Measurements from ENCODE around the gene SLC35G6. TPM values are rescaled to one million over a fixed set of nuclear protein-coding genes. Genes with fewer than 3 reads are reported as not detected.

SLC35G6 gene
- total RNA-seq, 1 donor from 2014 or later, result not detected

DNA sequence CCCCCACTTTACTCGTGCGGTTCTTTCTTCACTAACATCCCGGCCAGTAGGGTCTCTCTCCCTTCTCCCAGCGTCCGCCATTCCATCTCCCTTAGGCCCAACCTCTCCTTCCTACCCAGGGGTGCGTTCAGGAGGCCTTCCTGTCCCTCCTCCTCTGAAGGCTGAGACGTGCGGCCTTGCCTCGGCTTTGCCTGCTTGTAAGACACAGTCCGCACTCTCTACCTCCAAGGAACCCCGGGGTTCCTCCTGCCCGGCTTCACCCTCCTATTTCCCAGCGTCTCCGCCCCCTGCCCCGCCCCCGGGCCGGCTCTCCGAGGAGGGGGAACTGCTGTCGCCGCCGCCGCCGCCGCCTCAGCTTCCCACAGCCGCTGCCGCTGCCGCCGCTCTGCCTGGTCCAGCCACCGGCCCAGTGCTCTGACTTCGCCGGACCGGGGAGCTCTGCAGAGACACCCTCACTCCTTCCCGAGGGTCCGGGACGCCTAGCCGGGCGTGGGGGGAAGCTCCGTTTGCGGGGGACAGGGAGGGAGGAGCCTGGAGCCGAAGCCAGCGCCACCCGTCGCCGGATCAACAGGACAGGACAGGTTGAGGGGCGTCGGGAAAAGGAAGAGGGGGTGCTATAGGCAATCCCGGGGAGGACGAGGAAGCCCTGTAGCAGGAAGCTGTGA lies 43.2 kb upstream of the SLC35G6 start:
- peak overlapping the region; percentile 45 to 69 for H3K4me3 ChIP-seq
- intact Hi-C loops (cut with DNase I), result loop anchor here (1.0 to 2.0 kb wide), 4 partner anchors 17 to 123 kb away; partner anchors contain the start of genes POLR2A and SENP3
- H3K27me3 ChIP-seq, result peaks cover 14% of the 10 kb centered on the region
- DNase-seq (ENCODE audit: low spot score in 2 of 2), result no peak
- H3K9me3 ChIP-seq, result no peaks in the 10 kb centered on the region
- TF ChIP-seq, protein P1, sequence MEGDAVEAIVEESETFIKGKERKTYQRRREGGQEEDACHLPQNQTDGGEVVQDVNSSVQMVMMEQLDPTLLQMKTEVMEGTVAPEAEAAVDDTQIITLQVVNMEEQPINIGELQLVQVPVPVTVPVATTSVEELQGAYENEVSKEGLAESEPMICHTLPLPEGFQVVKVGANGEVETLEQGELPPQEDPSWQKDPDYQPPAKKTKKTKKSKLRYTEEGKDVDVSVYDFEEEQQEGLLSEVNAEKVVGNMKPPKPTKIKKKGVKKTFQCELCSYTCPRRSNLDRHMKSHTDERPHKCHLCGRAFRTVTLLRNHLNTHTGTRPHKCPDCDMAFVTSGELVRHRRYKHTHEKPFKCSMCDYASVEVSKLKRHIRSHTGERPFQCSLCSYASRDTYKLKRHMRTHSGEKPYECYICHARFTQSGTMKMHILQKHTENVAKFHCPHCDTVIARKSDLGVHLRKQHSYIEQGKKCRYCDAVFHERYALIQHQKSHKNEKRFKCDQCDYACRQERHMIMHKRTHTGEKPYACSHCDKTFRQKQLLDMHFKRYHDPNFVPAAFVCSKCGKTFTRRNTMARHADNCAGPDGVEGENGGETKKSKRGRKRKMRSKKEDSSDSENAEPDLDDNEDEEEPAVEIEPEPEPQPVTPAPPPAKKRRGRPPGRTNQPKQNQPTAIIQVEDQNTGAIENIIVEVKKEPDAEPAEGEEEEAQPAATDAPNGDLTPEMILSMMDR (IDR thresholded peaks at IDR 0.05), result no peak
- H3K4me1 ChIP-seq, result peaks cover 18 to 36% of the 10 kb centered on the region in 2 donors
- no peaks in the 10 kb centered on the region for H3K36me3 ChIP-seq
- peak overlapping the region in 1 of 2 donors; percentile 25 for H3K27ac ChIP-seq

DNA sequence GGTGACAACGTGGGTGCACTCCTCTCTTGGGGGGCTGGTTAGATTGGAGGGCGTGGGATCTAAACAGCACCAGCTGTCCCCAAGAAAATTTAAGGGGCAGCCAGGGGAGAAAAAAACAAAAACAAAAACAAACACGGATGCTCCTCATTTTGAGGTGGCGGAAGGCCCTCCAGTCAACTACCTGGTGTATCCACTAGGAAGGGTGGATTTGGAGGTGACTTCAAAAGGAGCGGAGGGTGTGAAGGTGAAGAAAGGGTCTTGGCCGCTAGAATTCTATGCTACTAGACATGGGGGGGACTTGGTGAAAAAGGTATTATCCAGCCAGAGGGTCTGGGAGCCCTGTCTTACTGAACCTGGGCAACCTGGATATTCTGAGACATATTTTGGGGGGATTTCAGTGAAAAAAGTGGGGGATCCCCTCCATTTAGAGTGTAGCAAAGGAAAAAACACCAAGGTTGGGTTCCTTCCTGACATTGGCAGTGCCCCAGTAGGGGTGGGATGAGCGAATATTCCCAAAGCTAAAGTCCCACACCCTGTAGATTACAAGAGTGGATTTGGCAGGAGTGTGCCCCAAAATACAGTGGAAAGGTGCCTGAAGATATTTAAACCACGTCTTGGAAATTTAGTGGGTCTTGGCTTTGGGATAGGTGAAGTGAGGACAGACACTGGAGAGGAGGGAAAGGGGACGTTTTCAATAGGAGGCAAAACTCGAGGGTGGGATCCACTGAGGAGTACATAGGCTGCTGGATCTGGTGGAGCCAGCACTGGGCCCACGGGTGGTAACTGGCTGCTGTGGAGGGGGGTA lies 42.4 kb upstream of the SLC35G6 start:
- Histone ChIP-seq H3K9me3 (no peaks in the 10 kb centered on the region), H3K4me3 (peak overlapping the region; percentile 51 to 69), H3K36me3 (no peaks in the 10 kb centered on the region), H3K4me1 (peaks cover 18 to 36% of the 10 kb centered on the region in 2 donors), H3K27ac (no peak overlapping the region), H3K27me3 (peaks cover 14% of the 10 kb centered on the region)
- TF ChIP-seq, protein P1 (IDR thresholded peaks at IDR 0.05), result no peak
- no peak for DNase-seq (ENCODE audit: low spot score in 2 of 2)
- intact Hi-C loops (cut with DNase I), result loop anchor here (1.0 kb wide), 1 partner anchor 83 kb away; no protein-coding TSS in a partner anchor

DNA sequence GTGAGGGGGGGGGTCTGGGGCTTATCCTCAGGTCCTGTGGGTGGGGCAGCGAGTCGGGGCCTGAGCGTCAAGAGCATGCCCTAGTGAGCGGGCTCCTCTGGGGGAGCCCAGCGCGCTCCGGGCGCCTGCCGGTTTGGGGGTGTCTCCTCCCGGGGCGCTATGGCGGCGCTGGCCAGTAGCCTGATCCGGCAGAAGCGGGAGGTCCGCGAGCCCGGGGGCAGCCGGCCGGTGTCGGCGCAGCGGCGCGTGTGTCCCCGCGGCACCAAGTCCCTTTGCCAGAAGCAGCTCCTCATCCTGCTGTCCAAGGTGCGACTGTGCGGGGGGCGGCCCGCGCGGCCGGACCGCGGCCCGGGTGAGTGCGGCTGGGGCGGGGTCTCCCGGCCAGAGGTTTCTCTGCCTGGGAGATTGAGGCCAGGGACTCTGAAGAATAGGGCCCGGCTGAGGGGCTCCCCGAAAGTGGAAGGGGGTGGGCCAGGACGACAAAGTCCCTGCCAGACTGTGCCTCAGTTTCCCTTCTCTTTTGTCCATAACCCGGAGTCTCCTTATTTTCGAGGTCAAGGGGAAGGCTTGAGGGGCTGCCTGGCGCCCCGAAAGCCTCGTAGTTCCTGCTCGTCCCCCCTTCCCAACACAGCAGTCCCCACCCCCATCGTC lies 41.7 kb upstream of the SLC35G6 start, which contains the start of gene FGF11:
Gene FGF11, plus strand, starts transcription at position 51 of the 651 bp plus-strand sequence. Its CDS starts 109 bp downstream, at position 160.
- H3K4me1 ChIP-seq, result peaks cover 18 to 39% of the 10 kb centered on the region in 2 donors
- no peak within 1 kb of the TSS for H3K27ac ChIP-seq
- no peaks in the 10 kb centered on the region for H3K9me3 ChIP-seq
- no peaks in the 10 kb centered on the region for H3K36me3 ChIP-seq
- TF ChIP-seq, protein P1 (IDR thresholded peaks at IDR 0.05), result no peak
- intact Hi-C loops (cut with DNase I), result no loop called here
- H3K4me3 ChIP-seq, result peak within 1 kb of the TSS; percentile 51 to 69
- peaks cover 14% of the 10 kb centered on the region for H3K27me3 ChIP-seq
- no peak for DNase-seq (ENCODE audit: low spot score in 2 of 2)

DNA sequence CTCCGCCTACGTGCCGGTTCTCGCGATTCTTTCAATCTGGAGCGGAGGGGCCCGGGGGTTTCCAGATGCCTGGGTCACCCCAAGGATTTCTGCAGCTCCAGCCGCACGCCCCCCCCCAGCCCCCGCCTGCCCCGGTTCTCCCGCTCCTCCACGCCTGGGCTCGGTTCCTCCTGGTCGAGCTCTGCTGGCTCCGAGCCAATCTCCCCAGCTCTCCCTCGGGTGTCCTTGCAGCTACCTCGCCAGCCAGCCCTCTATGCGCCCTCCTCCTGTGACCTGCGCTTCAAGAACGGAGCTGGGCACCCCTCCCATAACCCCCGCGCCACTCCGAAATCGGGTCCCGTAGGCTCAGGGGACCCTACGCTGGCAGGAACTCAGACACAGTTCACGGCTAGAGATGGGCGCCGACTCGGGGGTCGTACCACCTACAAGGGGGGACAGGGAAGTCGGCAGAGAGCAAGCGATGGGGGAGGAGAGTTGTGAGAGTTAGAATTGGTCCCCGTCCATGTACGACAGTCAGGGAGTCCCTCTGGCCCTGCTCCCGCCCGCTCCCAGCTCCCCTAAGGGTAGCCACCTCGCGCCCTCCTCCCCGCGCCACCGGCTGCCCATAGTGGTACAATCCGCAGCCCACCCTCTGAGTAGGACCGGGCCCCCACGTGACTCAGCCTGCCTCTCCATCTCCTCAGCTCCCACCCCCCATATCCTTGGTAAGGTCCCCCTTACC lies 41.0 kb upstream of the SLC35G6 start:
- Histone ChIP-seq H3K27ac (no peak overlapping the region), H3K27me3 (peaks cover 14% of the 10 kb centered on the region), H3K4me3 (peak overlapping the region; percentile 51 to 53), H3K4me1 (peaks cover 22 to 45% of the 10 kb centered on the region in 2 donors), H3K36me3 (no peaks in the 10 kb centered on the region), H3K9me3 (no peaks in the 10 kb centered on the region)
- DNase-seq (ENCODE audit: low spot score in 2 of 2), result peak in 1 of 2 donors; percentile 73
- TF ChIP-seq, protein P1 (IDR thresholded peaks at IDR 0.05), result no peak
- intact Hi-C loops (cut with DNase I), result no loop called here

DNA sequence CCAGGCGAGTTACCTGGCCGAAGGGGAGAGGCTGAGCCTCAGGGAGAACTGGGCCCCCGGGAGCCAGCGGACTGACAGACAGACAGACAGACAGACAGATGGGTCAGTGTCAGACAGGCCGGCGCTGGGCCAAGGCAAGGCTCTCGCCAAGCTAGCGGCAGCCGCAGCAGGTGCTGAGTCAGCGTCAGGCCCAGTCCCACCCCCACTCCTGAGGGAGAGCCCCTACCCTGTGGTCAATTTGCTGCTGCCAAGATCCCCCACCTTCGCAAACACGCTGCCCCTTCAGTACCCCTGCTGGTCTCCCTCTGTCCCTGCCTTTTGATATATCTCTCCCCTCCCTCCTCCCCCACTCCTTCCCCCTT lies 40.4 kb upstream of the SLC35G6 start:
- TF ChIP-seq, protein P1 (IDR thresholded peaks at IDR 0.05), result no peak
- H3K4me1 ChIP-seq, result peaks cover 25 to 46% of the 10 kb centered on the region in 2 donors
- H3K27me3 ChIP-seq, result peaks cover 14% of the 10 kb centered on the region
- H3K4me3 ChIP-seq, result peak overlapping the region; percentile 51 to 53
- H3K9me3 ChIP-seq, result no peaks in the 10 kb centered on the region
- no peak for DNase-seq (ENCODE audit: low spot score in 2 of 2)
- H3K27ac ChIP-seq, result no peak overlapping the region
- intact Hi-C loops (cut with DNase I), result no loop called here
- no peaks in the 10 kb centered on the region for H3K36me3 ChIP-seq
